Activated CD8-positive, alpha-beta memory T cell treated with anti-CD3 and anti-CD28 coated beads, Interleukin-2, amount 50 U/mL, for 24 hours (primary cell): ENCODE measurements around the gene NRBF2.
"Not testable (repeated sequence)": the region's sequence is repeated elsewhere in the genome, so short reads cannot be mapped to it uniquely, and the experiment has no call there.

Experiments used
- DNase-seq: peaks from one replicate; pipeline ENCODE4 v3.0.0-alpha.2; 2020; ENCODE audit errors: extremely low read depth

Gene NRBF2

DNA sequence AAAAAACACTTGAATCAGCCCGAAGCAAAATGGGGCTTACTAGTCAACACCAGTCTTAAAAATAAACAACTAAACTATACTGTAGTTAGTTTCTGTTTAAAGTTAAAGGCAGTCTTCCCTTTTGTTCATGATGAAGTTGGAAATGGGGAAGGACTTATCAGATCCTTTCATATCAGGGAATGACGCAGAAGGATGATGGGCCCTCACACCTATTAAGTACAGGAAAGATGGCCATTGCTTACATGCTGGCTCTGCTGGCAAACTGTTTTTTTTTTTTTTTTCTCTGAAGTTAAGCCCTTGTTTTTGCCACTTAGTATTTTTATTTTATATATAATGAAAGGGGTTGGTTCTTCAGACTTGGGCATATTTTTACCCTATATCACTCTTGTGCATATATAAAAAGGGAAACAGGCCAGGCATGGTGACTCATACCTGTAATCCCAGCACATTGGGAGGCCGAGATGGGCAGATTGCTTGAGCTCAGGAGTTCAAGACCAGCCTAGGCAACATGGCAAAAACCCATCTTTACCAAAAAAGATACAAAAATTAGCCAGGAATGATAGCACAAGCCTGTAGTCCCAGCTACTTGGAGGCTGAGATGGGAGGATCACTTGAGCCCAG lies 16.6 kb upstream of the NRBF2 start:
- no peak for DNase-seq

DNA sequence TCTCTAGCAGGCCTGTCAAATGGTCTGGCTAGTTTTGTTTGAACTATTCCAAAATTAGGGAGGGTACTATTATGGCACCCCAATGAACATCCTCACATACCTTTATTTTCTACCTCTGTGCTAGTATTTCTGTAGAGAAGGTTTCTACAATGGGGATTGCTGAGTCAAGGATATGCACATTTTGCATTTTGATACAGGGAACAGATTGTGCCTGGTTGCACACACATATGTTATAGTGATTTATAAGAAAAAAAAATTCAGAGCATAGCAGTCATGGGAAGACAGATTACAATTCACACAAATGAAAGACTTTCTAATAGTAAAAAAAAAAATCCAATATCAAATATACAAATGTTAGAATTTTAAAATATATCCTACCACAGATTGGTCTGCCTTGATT lies 14.1 kb upstream of the NRBF2 start:
- no peak for DNase-seq

- DNase-seq: no peak
Measured at GRCh38 chr10:63120554-63120953, 12.6 kb upstream of the NRBF2 start.

DNA sequence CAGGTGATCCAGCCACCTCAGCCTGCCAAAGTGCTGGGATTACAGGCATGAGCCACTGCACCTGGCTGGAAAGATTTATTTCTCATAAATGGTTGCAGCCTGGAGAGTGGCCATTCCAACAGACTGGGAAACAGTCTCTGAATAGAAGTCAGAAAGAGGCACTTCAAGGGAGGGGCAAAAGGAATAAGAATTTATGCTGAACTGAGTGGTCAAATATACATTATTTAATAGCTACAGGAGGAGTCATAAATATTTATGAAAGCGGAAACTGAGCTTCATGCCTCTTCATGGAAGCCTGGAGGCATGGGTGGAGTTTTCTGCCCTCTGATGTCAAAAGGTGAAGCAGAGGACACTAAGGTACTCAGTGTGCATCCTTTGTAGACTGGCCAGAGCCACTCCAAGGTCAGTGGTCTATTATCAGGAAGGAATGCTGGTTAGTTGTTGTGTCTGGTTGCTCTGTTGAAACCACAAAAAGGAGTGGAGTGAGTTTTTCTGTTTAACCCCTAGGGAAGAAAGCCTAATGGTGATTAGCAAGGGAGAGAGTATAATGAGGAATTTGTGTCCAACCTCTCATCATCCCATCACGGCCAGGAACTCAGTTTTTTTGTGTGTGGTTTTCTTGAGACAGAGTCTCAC lies 9.3 kb upstream of the NRBF2 start:
- DNase-seq: no peak

DNA sequence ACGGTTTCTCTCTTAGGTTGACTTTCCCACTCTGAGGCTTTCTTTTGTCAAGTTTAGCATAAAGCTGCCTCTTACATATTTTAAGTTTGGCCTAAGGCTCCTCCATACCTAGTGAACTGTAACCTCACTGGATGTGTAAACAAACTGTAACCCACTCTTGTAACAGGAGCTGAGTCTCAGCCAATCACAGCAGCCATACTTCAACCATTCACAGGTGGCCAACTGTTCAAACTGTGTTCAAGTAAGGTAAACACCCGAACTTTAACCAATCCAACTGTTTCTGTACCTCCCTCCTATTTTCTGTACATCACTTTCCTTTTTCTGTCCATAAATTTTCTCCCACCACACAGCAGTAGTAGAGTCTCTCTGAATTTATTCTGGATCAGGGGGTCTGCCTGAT lies 7.7 kb upstream of the NRBF2 start:
- no peak for DNase-seq

GRCh38 chr10:63128443-63128842 lies 4.7 kb upstream of the NRBF2 start:
- DNase-seq: no peak

DNA sequence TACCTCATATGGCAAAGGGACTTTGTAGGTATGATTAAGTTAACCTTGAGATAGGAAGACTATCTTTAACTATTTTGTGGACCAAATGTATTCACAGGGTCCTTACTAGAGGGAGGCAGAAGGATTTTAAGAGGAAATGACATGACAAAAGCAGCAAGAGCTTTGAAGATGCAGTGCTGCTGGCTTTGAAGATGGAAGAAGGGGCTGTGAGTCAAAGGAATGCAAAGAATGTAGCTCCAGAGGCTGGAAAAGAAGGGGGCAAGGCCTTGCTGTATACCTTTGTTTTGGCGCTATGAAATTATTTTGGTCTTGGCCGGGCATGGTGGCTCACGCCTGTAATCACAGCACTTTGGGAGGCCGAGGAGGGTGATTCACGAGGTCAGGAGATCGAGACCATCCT lies 3.2 kb upstream of the NRBF2 start:
- DNase-seq: no peak

DNA sequence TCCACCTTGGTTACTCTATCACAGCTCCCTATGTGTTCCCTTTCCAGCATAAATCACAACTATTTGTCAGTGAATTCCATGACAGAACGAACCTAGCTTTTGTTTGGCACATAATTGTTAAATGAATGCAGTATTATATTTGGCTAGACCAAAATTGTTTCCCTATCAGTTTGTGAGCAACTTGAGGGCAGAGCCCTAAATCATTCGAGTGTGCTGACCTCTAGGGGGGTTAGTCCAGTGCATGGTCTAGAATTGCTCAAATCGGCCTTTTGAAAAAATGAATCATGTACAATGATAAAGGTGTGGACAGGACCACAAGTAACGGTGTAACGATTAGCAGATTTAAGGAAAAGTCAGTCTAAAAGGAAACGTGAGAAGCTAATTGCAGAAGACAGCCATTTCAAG lies 475 bp upstream of the NRBF2 start:
- DNase-seq: no peak

- DNase-seq: no peak
Measured at GRCh38 chr10:63133821-63134557, 861 bp downstream of the NRBF2 start.

DNA sequence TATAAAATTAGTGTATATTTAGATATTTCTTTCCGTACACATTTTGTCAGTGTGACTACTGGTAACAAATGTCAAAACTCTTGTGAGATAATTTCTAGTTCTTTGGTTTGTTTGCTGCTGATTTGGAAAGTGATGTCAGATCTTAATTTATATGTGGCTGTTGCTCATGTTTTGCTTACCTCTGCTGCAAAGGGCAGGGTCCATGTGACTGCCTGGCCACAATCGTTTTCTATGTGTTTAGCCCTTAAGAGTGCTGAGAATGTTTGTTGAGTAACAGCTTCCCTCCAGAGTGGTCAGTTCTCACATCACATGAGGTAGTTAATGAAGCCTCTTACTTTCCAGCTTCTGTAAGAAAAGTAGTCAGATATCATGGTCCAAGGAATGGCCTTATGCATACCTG lies 4.2 kb downstream of the NRBF2 start:
- DNase-seq: no peak

GRCh38 chr10:63140077-63140476 lies 6.9 kb downstream of the NRBF2 start:
- no peak for DNase-seq

DNA sequence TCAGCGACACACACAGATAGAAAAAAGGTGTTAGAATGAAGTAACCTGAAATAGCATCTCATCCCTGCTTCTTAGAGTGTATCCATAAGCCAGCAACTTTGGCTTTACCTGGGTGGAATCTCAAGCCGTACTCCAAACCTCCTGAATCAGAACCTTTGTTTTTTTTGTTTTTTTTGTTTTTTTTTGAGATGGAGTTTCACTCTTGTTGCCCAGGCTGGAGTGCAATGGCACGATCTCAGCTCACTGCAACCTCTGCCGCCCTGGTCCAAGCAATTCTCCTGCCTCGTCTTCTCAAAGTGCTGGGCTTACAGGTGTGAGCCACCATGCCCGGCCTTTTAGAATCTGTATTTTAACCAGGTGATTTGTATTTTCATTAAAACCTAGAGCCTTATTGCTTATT lies 9.0 kb downstream of the NRBF2 start:
- no peak for DNase-seq

- no peak for DNase-seq
Measured at GRCh38 chr10:63143987-63144386, 10.9 kb downstream of the NRBF2 start.

DNA sequence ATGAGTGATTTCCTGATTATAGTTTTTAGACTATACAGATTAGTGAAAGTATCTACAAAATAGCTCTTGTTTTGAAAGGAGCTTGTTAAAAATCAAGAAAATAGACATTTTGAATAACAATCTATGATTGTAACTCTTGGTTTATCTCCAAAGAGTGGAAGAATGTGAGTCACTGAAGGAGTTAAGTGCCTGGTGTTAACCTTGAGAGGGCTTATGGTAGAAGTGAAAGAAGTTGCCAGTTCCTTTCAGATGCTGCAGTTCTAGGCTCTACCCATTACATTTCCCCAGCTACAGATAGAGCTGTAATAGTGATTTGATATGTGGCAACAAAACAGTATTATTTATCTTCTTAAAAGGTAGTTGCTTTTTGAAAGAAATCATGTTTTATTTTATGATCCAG lies 12.7 kb downstream of the NRBF2 start:
- no peak for DNase-seq

- no peak for DNase-seq
Measured at GRCh38 chr10:63146503-63146902, 13.4 kb downstream of the NRBF2 start.

DNA sequence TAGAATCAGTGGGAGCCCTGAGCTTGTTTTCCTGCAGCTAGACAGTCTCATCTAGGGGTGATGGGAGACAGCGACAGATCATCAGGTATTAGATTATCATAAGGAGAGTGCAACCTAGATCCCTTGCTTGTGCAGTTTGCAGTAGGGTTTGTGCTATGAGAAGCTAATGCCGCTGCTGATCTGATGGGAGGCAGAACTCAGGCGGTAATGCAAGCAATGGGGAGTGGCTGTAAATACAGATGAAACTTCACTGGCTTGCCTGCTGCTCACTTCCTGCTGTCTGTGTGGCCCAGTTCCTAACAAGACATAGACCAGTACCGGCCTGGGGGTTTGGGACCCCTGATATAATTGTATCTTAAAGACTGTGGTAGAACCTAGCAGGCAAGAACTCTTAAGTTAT lies 17.6 kb downstream of the NRBF2 start:
- no peak for DNase-seq

GRCh38 chr10:63153868-63154545 lies 20.9 kb downstream of the NRBF2 start:
- not testable (repeated sequence) for DNase-seq

DNA sequence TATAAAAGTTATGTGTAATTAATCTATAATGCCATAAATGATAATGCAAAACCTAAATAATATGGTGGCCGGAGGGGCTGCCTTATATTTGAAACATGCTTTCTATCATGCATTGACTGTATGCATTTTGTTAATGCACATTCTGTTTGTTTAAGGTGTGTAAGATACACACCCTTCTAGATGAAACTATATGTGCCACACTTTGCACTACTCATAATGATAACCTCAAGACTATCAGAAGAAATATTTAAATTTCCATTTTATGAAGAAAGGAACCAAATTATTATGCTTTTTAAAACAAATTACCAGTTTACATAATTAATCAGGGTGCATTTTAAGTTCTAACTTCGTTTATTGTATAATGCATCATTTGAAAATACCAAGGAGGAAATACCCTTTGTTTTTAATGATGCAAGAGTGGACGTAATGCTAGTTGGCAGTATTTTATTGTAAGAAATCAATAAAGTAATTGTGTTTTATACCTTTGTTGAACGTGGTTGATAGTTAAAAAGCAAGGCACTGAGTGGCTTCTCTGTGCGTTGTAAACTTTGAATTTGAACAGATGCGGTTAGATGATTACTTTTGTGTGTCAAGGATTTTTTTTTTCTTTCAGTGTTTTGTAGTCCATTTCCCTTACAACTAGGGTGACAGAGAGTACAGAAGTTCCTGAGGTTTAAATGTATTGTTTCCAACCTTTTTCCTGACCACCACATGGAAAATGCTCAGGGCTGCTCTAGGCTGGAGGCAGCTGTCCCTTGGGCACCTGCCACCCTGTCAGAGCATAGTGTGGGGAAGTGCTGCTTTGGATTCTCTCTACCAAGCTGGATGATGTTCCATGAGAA lies 21.6 kb downstream of the NRBF2 start:
- no peak for DNase-seq

DNA sequence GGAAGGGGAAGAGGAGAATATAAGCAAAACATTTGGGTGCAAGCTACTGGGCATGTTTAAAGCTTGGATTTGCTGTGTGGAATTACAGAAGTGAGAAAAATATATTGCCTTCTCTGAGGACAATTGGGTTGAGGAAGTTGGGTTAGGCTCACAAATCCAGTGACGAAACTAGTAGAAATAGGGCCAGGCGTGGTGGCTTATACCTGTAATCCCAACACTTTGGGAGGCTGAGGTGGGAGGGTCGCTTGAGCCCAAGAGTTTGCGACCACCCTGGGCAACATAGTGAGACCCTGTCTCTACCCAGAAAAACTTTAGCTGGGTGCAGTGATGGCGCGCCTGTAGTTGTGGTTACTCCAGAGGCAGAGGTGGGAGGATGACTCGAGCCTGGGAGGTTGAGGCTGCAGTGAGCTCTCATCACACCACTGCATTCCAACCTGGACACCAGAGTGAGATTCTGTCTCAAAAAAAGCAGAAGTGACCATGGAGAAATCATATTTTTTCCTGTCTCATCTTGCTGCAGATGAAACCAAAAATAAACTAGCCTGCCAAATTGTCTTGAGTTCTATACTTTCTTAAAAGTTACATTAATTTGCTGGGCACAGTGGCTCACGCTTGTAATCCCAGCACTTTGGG lies 22.4 kb downstream of the NRBF2 start:
- no peak for DNase-seq

DNA sequence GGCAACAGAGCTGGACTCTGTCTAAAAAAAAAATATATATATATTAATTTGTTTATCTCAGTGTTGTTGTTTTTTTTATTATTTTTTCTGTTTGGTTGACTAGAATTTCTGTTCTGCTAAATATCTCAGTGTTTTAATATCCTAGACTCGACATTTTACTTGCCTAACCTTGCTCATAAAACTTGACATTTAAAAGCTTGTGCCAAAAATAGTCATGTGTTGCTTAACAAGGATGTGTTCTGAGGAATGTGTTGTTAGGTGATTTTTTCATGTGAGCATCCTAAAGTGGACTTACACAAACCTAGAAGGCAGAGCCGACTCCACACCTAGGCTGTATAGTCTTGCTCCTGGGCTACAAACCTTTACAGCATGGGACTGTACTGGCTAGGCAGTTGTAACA lies 23.1 kb downstream of the NRBF2 start:
- no peak for DNase-seq
